KOPT-K1 (cell line): ENCODE results near the gene ABCA1.

Experiments
- H3K27ac ChIP-seq: fragments of 200-600 bp; sonication (generic); 2 replicates; pipeline ENCODE4 v1.5.1; 2016; ENCODE audit warnings: antibody characterized with exemption, mild to moderate bottlenecking, low read depth, low read length; ENCODE audit not compliant: poor library complexity, severe bottlenecking
- H3K36me3 ChIP-seq: fragments of 200-600 bp; sonication (generic); 2 replicates; pipeline ENCODE4 v1.5.1; 2017; ENCODE audit warnings: antibody characterized with exemption, mild to moderate bottlenecking, low read length, moderate library complexity; ENCODE audit not compliant: insufficient read depth
- H3K9me3 ChIP-seq: fragments of 200-600 bp; sonication (generic); 2 replicates; pipeline ENCODE4 v1.5.1; 2017; ENCODE audit warnings: antibody characterized with exemption, low read length, mild to moderate bottlenecking; ENCODE audit not compliant: insufficient read depth, poor library complexity, severe bottlenecking

The ABCA1 gene

GRCh38 chr9:104800068-104800785 is 127.7 kb downstream of the ABCA1 start:
- Histone ChIP-seq H3K36me3 (no peaks in the 10 kb centered on the region), H3K27ac (no peak overlapping the region)

GRCh38 chr9:104798209-104798995 is 129.6 kb downstream of the ABCA1 start:
- Histone ChIP-seq H3K27ac (no peak overlapping the region), H3K36me3 (no peaks in the 10 kb centered on the region), H3K9me3 (no peaks in the 10 kb centered on the region)

More at GRCh38 chr9:104800068-104800785, 127.7 kb downstream of the ABCA1 start:
- no peaks in the 10 kb centered on the region for H3K9me3 ChIP-seq

- Histone ChIP-seq H3K27ac (no peak overlapping the region), H3K9me3 (no peaks in the 10 kb centered on the region), H3K36me3 (no peaks in the 10 kb centered on the region)
These were observed 132.1 kb downstream of the ABCA1 start for GRCh38 chr9:104795857-104796256.

DNA sequence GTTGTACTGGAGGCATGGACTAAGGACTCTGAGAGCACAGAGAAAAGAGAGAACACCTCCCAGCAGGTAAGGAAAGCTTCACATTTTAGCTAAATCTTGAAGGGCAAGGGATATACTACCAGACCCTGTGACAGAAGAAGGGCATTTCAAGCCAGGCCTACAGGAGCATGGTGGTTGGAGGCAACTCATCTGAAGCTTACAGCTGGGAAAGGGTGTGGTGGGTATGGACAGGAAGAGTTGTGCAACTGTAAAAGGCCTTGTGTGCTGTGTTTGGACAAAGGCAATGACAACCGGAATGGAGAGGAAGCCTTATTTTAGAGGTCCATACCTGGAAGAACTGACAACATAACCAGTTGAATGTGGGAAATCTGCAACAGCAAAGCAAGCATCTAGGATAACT is 132.9 kb downstream of the ABCA1 start:
- H3K9me3 ChIP-seq = no peaks in the 10 kb centered on the region
- H3K36me3 ChIP-seq = no peaks in the 10 kb centered on the region
- no peak overlapping the region for H3K27ac ChIP-seq

GRCh38 chr9:104794070-104794469 is 133.9 kb downstream of the ABCA1 start:
- H3K36me3 ChIP-seq = no peaks in the 10 kb centered on the region
- H3K9me3 ChIP-seq = no peaks in the 10 kb centered on the region
- no peak overlapping the region for H3K27ac ChIP-seq

- no peaks in the 10 kb centered on the region for H3K9me3 ChIP-seq
- no peak overlapping the region for H3K27ac ChIP-seq
- H3K36me3 ChIP-seq = no peaks in the 10 kb centered on the region
These were observed 139.7 kb downstream of the ABCA1 start for GRCh38 chr9:104788251-104788650.

GRCh38 chr9:104787306-104788015 is 140.5 kb downstream of the ABCA1 start:
- Histone ChIP-seq H3K36me3 (no peaks in the 10 kb centered on the region), H3K27ac (no peak overlapping the region), H3K9me3 (no peaks in the 10 kb centered on the region)

GRCh38 chr9:104786293-104786692 is 141.7 kb downstream of the ABCA1 start:
- Histone ChIP-seq H3K27ac (no peak overlapping the region), H3K36me3 (no peaks in the 10 kb centered on the region), H3K9me3 (no peaks in the 10 kb centered on the region)

- no peaks in the 10 kb centered on the region for H3K36me3 ChIP-seq
These were observed 143.9 kb downstream of the ABCA1 start for GRCh38 chr9:104784098-104784497.

DNA sequence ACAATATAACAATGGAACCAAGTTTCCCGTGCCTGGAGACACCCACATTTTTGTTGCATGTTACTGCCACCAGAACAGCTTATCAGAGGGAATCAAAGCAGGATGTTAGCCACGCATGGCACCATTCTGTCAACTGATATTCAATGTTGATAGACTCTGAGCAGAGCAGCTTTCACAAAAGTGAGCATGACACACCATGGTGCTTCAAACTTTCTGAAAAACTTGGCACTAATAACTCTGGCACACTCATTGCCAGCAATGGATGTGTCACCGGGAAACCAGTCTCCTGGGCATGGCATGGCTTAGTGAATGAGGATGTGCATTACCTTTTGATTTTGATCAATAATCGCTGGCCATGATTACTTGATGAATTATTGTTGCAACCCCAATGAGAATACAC is 144.4 kb downstream of the ABCA1 start:
- no peaks in the 10 kb centered on the region for H3K36me3 ChIP-seq

More at GRCh38 chr9:104784098-104784497, 143.9 kb downstream of the ABCA1 start:
- no peaks in the 10 kb centered on the region for H3K9me3 ChIP-seq
- no peak overlapping the region for H3K27ac ChIP-seq

GRCh38 chr9:104780796-104781395 is 147.1 kb downstream of the ABCA1 start:
- Histone ChIP-seq H3K36me3 (no peaks in the 10 kb centered on the region), H3K27ac (no peak overlapping the region), H3K9me3 (no peaks in the 10 kb centered on the region)

More for the DNA sequence above, 144.4 kb downstream of the ABCA1 start:
- Histone ChIP-seq H3K27ac (no peak overlapping the region), H3K9me3 (no peaks in the 10 kb centered on the region)

DNA sequence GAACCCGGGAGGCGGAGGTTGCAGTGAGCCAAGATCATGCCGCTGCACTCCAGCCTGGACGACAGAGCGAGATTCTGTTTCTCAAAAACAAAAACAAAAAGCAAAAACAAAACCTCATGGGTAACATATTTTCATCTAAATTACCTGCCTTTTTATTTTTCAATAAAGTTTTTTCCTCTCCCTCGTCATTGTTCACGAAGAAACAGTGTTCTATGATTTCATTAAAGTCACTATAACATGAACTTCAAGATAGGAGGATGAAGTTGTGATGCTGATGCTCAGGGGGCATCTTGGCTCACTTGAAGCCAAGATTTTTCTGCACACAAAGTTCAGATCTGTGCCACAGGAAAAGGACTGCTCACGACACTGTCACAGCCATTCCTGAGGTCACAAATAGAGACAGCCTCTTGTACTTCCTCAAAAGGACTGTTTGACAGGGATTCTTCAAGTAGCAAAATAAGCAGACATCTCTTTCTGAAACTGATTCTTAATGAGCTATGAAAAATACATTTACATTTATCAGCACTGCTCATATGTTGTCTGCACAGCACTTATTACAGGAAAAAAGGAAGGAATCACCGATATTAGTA is 147.9 kb downstream of the ABCA1 start:
- Histone ChIP-seq H3K9me3 (no peaks in the 10 kb centered on the region), H3K36me3 (no peaks in the 10 kb centered on the region), H3K27ac (no peak overlapping the region)

DNA sequence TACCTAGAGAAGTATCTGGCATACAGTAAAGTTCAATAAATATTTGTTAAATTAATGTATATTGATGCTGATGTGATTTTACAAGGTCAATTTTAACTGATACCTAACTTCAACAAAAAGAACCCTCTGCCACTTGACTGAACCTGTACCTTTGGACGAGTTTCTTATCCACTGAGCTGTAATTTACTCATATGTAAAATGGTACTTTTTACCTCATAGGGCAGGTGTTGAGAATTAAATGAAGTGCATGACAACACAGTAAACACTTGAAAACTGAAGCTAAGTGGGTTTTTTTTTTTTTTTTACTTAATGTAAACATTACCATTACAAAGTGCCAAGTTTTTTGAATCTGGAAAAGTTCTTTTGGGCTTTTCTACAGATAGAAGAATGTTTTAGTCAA is 148.6 kb downstream of the ABCA1 start:
- Histone ChIP-seq H3K9me3 (no peaks in the 10 kb centered on the region), H3K27ac (no peak overlapping the region)

GRCh38 chr9:104778802-104779201 is 149.2 kb downstream of the ABCA1 start:
- H3K9me3 ChIP-seq = no peaks in the 10 kb centered on the region
- H3K27ac ChIP-seq = no peak overlapping the region
- H3K36me3 ChIP-seq = no peaks in the 10 kb centered on the region

More for the DNA sequence above, 148.6 kb downstream of the ABCA1 start:
- no peaks in the 10 kb centered on the region for H3K36me3 ChIP-seq
